ENCODE results near the gene NR4A2. TPM values are rescaled to one million over a fixed set of nuclear protein-coding genes. Genes with fewer than 3 reads are reported as not detected.
A peak's percentile ranks its signal among the peaks of the same experiment; 100 is the strongest.

The NR4A2 gene
- total and polyA plus RNA-seq, 4 donors: 3.7 to 7.9 (median 5.6) TPM

- DNase-seq: peak in 1 of 3 donors; percentile 25
- no peak for ATAC-seq (ENCODE audit: insufficient read depth, low FRiP score)
Observed at GRCh38 chr2:156323754-156324153, 8.8 kb downstream of the NR4A2 start.

DNA sequence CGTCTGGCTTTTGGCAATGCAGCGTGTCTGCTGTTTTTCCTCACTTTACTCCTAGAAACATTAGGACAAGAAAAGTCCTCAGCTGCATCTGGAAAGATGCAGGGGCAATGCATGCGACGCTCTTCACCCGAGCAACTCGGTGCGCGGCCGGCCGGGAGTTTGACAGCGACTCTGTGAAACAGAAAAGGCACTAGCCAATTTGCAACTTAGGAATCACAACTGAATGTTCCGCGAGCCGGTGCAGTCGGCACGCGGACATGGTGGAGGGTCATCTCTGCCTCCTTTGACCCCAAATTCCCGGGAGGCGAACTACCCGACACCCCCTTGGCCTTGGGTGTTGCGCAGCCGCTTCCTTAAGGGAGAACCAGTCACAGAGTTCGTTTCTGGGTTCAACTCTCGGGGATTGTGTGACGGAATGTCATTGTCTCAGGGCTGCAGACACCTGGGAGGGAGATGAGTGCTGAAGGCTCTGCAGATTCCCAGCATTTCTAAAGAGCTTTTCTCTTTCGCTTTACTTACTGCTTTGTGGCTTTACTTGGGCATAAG is 9.8 kb downstream of the NR4A2 start:
- WGBS, 2 donors: 10 to 26% methylated on average over 26 of the region's 26 CpGs
- ATAC-seq (ENCODE audit: insufficient read depth, low FRiP score) (no peak), DNase-seq (peak in 1 of 3 donors; percentile 49)
- TF ChIP-seq, protein P1, sequence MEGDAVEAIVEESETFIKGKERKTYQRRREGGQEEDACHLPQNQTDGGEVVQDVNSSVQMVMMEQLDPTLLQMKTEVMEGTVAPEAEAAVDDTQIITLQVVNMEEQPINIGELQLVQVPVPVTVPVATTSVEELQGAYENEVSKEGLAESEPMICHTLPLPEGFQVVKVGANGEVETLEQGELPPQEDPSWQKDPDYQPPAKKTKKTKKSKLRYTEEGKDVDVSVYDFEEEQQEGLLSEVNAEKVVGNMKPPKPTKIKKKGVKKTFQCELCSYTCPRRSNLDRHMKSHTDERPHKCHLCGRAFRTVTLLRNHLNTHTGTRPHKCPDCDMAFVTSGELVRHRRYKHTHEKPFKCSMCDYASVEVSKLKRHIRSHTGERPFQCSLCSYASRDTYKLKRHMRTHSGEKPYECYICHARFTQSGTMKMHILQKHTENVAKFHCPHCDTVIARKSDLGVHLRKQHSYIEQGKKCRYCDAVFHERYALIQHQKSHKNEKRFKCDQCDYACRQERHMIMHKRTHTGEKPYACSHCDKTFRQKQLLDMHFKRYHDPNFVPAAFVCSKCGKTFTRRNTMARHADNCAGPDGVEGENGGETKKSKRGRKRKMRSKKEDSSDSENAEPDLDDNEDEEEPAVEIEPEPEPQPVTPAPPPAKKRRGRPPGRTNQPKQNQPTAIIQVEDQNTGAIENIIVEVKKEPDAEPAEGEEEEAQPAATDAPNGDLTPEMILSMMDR (IDR thresholded peaks at IDR 0.05; ENCODE audit: control extremely low read depth, extremely low read depth): no peak
- Histone ChIP-seq H3K27me3 (ENCODE audit: control insufficient read depth in 3 of 3, insufficient read depth in 3 of 3, low read length in 2 of 3) (peaks cover 0 to 91% (median 84%) of the 10 kb centered on the region in 3 donors), H3K9me3 (ENCODE audit: control insufficient read depth in 4 of 4, insufficient read depth in 3 of 4, low read length in 3 of 4) (peaks cover 0 to 3% (median 0%) of the 10 kb centered on the region in 4 donors), H3K4me3 (no peak overlapping the region), H3K9ac (ENCODE audit: insufficient read depth in 1 of 2, low read length in 2 of 2) (no peak overlapping the region), H3K27ac (ENCODE audit: low read depth in 1 of 2, low read length in 1 of 2) (no peak overlapping the region), H3K4me1 (ENCODE audit: control insufficient read depth in 5 of 5, insufficient read depth in 5 of 5, low read length in 5 of 5) (peaks cover 2 to 31% (median 7%) of the 10 kb centered on the region in 5 donors), H3K36me3 (ENCODE audit: control insufficient read depth in 4 of 4, insufficient read depth in 4 of 4, low read length in 4 of 4) (peaks cover 0 to 11% (median 2%) of the 10 kb centered on the region in 4 donors)

More at GRCh38 chr2:156323754-156324153, 8.8 kb downstream of the NR4A2 start:
- Histone ChIP-seq H3K9me3 (ENCODE audit: control insufficient read depth in 4 of 4, insufficient read depth in 3 of 4, low read length in 3 of 4) (peaks cover 0 to 3% (median 0%) of the 10 kb centered on the region in 4 donors), H3K27ac (ENCODE audit: low read depth in 1 of 2, low read length in 1 of 2) (no peak overlapping the region), H3K4me3 (no peak overlapping the region), H3K27me3 (ENCODE audit: control insufficient read depth in 3 of 3, insufficient read depth in 3 of 3, low read length in 2 of 3) (peaks cover 0 to 95% (median 88%) of the 10 kb centered on the region in 3 donors), H3K9ac (ENCODE audit: insufficient read depth in 1 of 2, low read length in 2 of 2) (no peak overlapping the region), H3K4me1 (ENCODE audit: control insufficient read depth in 5 of 5, insufficient read depth in 5 of 5, low read length in 5 of 5) (peaks cover 2 to 38% (median 7%) of the 10 kb centered on the region in 5 donors), H3K36me3 (ENCODE audit: control insufficient read depth in 4 of 4, insufficient read depth in 4 of 4, low read length in 4 of 4) (peaks cover 0 to 15% (median 2%) of the 10 kb centered on the region in 4 donors)
- TF ChIP-seq, protein P1 (IDR thresholded peaks at IDR 0.05; ENCODE audit: control extremely low read depth, extremely low read depth): no peak
- WGBS, 2 donors: 52 to 83% methylated on average over 2 of the region's 2 CpGs

GRCh38 chr2:156322051-156322685 is 10.4 kb downstream of the NR4A2 start:
- DNase-seq (peak in 1 of 3 donors; percentile 58), ATAC-seq (ENCODE audit: insufficient read depth, low FRiP score) (no peak)

More at GRCh38 chr2:156322051-156322685, 10.4 kb downstream of the NR4A2 start:
- Histone ChIP-seq H3K4me1 (ENCODE audit: control insufficient read depth in 5 of 5, insufficient read depth in 5 of 5, low read length in 5 of 5) (peaks cover 2 to 31% (median 7%) of the 10 kb centered on the region in 5 donors), H3K9me3 (ENCODE audit: control insufficient read depth in 4 of 4, insufficient read depth in 3 of 4, low read length in 3 of 4) (peaks cover 0 to 3% (median 0%) of the 10 kb centered on the region in 4 donors), H3K9ac (ENCODE audit: insufficient read depth in 1 of 2, low read length in 2 of 2) (no peak overlapping the region), H3K27ac (ENCODE audit: low read depth in 1 of 2, low read length in 1 of 2) (no peak overlapping the region), H3K36me3 (ENCODE audit: control insufficient read depth in 4 of 4, insufficient read depth in 4 of 4, low read length in 4 of 4) (peaks cover 0 to 6% (median 2%) of the 10 kb centered on the region in 4 donors), H3K27me3 (ENCODE audit: control insufficient read depth in 3 of 3, insufficient read depth in 3 of 3, low read length in 2 of 3) (peaks cover 0 to 91% (median 83%) of the 10 kb centered on the region in 3 donors), H3K4me3 (no peak overlapping the region)
- WGBS, 2 donors: 6 to 13% methylated on average over 21 of the region's 21 CpGs
- TF ChIP-seq, protein P1 (IDR thresholded peaks at IDR 0.05; ENCODE audit: control extremely low read depth, extremely low read depth): no peak
